ENCODE measurements around the gene EYS.

Gene EYS

GRCh38 chr6:65280060-65280459 lies 427.0 kb downstream of the EYS start:
- Histone ChIP-seq H3K9ac (ENCODE audit: low read depth in 1 of 2, low read length in 2 of 2) (no peak overlapping the region), H3K4me1 (ENCODE audit: control insufficient read depth in 1 of 2, insufficient read depth in 2 of 2, low read length in 2 of 2) (no peaks in the 10 kb centered on the region), H3K4me3 (ENCODE audit: low read depth in 1 of 2, low read length in 2 of 2) (no peak overlapping the region), H3K36me3 (ENCODE audit: control insufficient read depth in 1 of 2, insufficient read depth in 2 of 2, low read length in 2 of 2) (no peaks in the 10 kb centered on the region), H3K27me3 (ENCODE audit: control insufficient read depth in 1 of 2, insufficient read depth in 2 of 2, low read length in 2 of 2) (no peaks in the 10 kb centered on the region), H3K27ac (ENCODE audit: low read depth, low read length) (no peak overlapping the region), H3K9me3 (ENCODE audit: control insufficient read depth in 1 of 2, low read length in 2 of 2) (no peaks in the 10 kb centered on the region)

GRCh38 chr6:65262241-65262640 lies 444.8 kb downstream of the EYS start:
- Histone ChIP-seq H3K9ac (ENCODE audit: low read depth in 1 of 2, low read length in 2 of 2) (no peak overlapping the region), H3K27me3 (ENCODE audit: control insufficient read depth in 1 of 2, insufficient read depth in 2 of 2, low read length in 2 of 2) (no peaks in the 10 kb centered on the region), H3K4me3 (ENCODE audit: low read depth in 1 of 2, low read length in 2 of 2) (no peak overlapping the region), H3K27ac (ENCODE audit: low read depth, low read length) (no peak overlapping the region), H3K36me3 (ENCODE audit: control insufficient read depth in 1 of 2, insufficient read depth in 2 of 2, low read length in 2 of 2) (no peaks in the 10 kb centered on the region), H3K9me3 (ENCODE audit: control insufficient read depth in 1 of 2, low read length in 2 of 2) (no peaks in the 10 kb centered on the region), H3K4me1 (ENCODE audit: control insufficient read depth in 1 of 2, insufficient read depth in 2 of 2, low read length in 2 of 2) (no peaks in the 10 kb centered on the region)

DNA sequence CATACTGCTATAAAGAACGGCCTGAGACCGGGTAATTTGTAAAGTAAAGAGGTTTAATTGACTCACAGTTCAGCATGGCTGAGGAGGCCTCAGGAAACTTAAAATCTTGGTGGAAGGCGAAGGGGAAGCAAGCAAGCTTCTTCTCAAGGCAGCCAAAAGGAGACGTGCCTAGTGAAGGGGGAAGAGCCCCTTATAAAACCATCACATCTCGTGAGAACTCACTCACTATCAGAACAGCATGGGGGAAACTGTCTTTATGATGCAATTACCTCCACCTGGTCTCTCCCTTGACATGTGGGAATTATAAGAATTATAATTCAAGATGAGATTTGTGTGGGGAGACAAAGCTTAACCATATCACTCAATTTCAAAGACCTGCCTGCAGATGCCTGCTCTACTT lies 447.0 kb downstream of the EYS start:
- H3K27ac ChIP-seq (ENCODE audit: low read depth, low read length), result no peak overlapping the region
- no peak overlapping the region for H3K4me3 ChIP-seq (ENCODE audit: low read depth in 1 of 2, low read length in 2 of 2)
- H3K36me3 ChIP-seq (ENCODE audit: control insufficient read depth in 1 of 2, insufficient read depth in 2 of 2, low read length in 2 of 2), result no peaks in the 10 kb centered on the region
- no peaks in the 10 kb centered on the region for H3K27me3 ChIP-seq (ENCODE audit: control insufficient read depth in 1 of 2, insufficient read depth in 2 of 2, low read length in 2 of 2)
- no peaks in the 10 kb centered on the region for H3K9me3 ChIP-seq (ENCODE audit: control insufficient read depth in 1 of 2, low read length in 2 of 2)
- H3K9ac ChIP-seq (ENCODE audit: low read depth in 1 of 2, low read length in 2 of 2), result no peak overlapping the region
- H3K4me1 ChIP-seq (ENCODE audit: control insufficient read depth in 1 of 2, insufficient read depth in 2 of 2, low read length in 2 of 2), result no peaks in the 10 kb centered on the region

GRCh38 chr6:65259059-65259458 lies 448.0 kb downstream of the EYS start:
- Histone ChIP-seq H3K27ac (ENCODE audit: low read depth, low read length) (no peak overlapping the region), H3K36me3 (ENCODE audit: control insufficient read depth in 1 of 2, insufficient read depth in 2 of 2, low read length in 2 of 2) (no peaks in the 10 kb centered on the region), H3K9ac (ENCODE audit: low read depth in 1 of 2, low read length in 2 of 2) (no peak overlapping the region), H3K27me3 (ENCODE audit: control insufficient read depth in 1 of 2, insufficient read depth in 2 of 2, low read length in 2 of 2) (no peaks in the 10 kb centered on the region), H3K9me3 (ENCODE audit: control insufficient read depth in 1 of 2, low read length in 2 of 2) (no peaks in the 10 kb centered on the region), H3K4me1 (ENCODE audit: control insufficient read depth in 1 of 2, insufficient read depth in 2 of 2, low read length in 2 of 2) (no peaks in the 10 kb centered on the region), H3K4me3 (ENCODE audit: low read depth in 1 of 2, low read length in 2 of 2) (no peak overlapping the region)

- Histone ChIP-seq H3K36me3 (ENCODE audit: control insufficient read depth in 1 of 2, insufficient read depth in 2 of 2, low read length in 2 of 2) (no peaks in the 10 kb centered on the region), H3K27me3 (ENCODE audit: control insufficient read depth in 1 of 2, insufficient read depth in 2 of 2, low read length in 2 of 2) (no peaks in the 10 kb centered on the region), H3K4me1 (ENCODE audit: control insufficient read depth in 1 of 2, insufficient read depth in 2 of 2, low read length in 2 of 2) (no peaks in the 10 kb centered on the region), H3K9ac (ENCODE audit: low read depth in 1 of 2, low read length in 2 of 2) (no peak overlapping the region), H3K27ac (ENCODE audit: low read depth, low read length) (no peak overlapping the region), H3K4me3 (ENCODE audit: low read depth in 1 of 2, low read length in 2 of 2) (no peak overlapping the region), H3K9me3 (ENCODE audit: control insufficient read depth in 1 of 2, low read length in 2 of 2) (no peaks in the 10 kb centered on the region)
Observed at GRCh38 chr6:65253041-65253440, 454.0 kb downstream of the EYS start.

GRCh38 chr6:65248101-65248610 lies 458.9 kb downstream of the EYS start:
- H3K9ac ChIP-seq (ENCODE audit: low read depth in 1 of 2, low read length in 2 of 2), result no peak overlapping the region
- no peaks in the 10 kb centered on the region for H3K27me3 ChIP-seq (ENCODE audit: control insufficient read depth in 1 of 2, insufficient read depth in 2 of 2, low read length in 2 of 2)

GRCh38 chr6:65231616-65232015 lies 475.4 kb downstream of the EYS start:
- no peak overlapping the region for H3K4me3 ChIP-seq (ENCODE audit: low read depth in 1 of 2, low read length in 2 of 2)

More at GRCh38 chr6:65248101-65248610, 458.9 kb downstream of the EYS start:
- Histone ChIP-seq H3K4me3 (ENCODE audit: low read depth in 1 of 2, low read length in 2 of 2) (no peak overlapping the region), H3K36me3 (ENCODE audit: control insufficient read depth in 1 of 2, insufficient read depth in 2 of 2, low read length in 2 of 2) (no peaks in the 10 kb centered on the region), H3K27ac (ENCODE audit: low read depth, low read length) (no peak overlapping the region), H3K9me3 (ENCODE audit: control insufficient read depth in 1 of 2, low read length in 2 of 2) (peaks cover 0 to 3% of the 10 kb centered on the region in 2 donors), H3K4me1 (ENCODE audit: control insufficient read depth in 1 of 2, insufficient read depth in 2 of 2, low read length in 2 of 2) (no peaks in the 10 kb centered on the region)

GRCh38 chr6:65229825-65230224 lies 477.2 kb downstream of the EYS start:
- Histone ChIP-seq H3K27me3 (ENCODE audit: control insufficient read depth in 1 of 2, insufficient read depth in 2 of 2, low read length in 2 of 2) (no peaks in the 10 kb centered on the region), H3K4me1 (ENCODE audit: control insufficient read depth in 1 of 2, insufficient read depth in 2 of 2, low read length in 2 of 2) (no peaks in the 10 kb centered on the region), H3K36me3 (ENCODE audit: control insufficient read depth in 1 of 2, insufficient read depth in 2 of 2, low read length in 2 of 2) (no peaks in the 10 kb centered on the region), H3K4me3 (ENCODE audit: low read depth in 1 of 2, low read length in 2 of 2) (no peak overlapping the region), H3K27ac (ENCODE audit: low read depth, low read length) (no peak overlapping the region), H3K9me3 (ENCODE audit: control insufficient read depth in 1 of 2, low read length in 2 of 2) (peaks cover 2 to 8% of the 10 kb centered on the region in 2 donors), H3K9ac (ENCODE audit: low read depth in 1 of 2, low read length in 2 of 2) (no peak overlapping the region)

More at GRCh38 chr6:65231616-65232015, 475.4 kb downstream of the EYS start:
- H3K4me1 ChIP-seq (ENCODE audit: control insufficient read depth in 1 of 2, insufficient read depth in 2 of 2, low read length in 2 of 2), result no peaks in the 10 kb centered on the region
- no peak overlapping the region for H3K9ac ChIP-seq (ENCODE audit: low read depth in 1 of 2, low read length in 2 of 2)
- H3K27ac ChIP-seq (ENCODE audit: low read depth, low read length), result no peak overlapping the region
- H3K9me3 ChIP-seq (ENCODE audit: control insufficient read depth in 1 of 2, low read length in 2 of 2), result peaks cover 0 to 8% of the 10 kb centered on the region in 2 donors
- H3K27me3 ChIP-seq (ENCODE audit: control insufficient read depth in 1 of 2, insufficient read depth in 2 of 2, low read length in 2 of 2), result no peaks in the 10 kb centered on the region
- H3K36me3 ChIP-seq (ENCODE audit: control insufficient read depth in 1 of 2, insufficient read depth in 2 of 2, low read length in 2 of 2), result no peaks in the 10 kb centered on the region

DNA sequence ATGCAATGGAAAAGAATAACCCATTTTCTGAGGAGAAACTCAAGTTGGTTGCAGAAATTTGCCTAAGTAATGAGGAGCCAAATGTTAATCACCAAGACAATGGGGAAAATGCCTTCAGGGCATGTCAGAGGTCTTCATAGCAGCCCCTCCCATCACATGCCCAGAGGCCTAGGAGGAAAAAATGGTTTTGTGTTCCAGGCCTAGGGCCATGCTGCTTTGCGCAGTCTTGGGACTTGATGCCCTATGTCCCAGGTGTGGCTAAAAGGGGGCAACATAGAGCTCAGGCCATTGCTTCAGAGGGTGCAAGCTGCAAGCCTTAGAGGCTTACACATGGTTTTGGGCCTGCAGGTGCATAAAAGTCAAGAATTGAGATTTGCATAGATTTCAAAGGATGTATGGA lies 485.9 kb downstream of the EYS start:
- no peak overlapping the region for H3K9ac ChIP-seq (ENCODE audit: low read depth in 1 of 2, low read length in 2 of 2)
- H3K27ac ChIP-seq (ENCODE audit: low read depth, low read length), result no peak overlapping the region
- H3K9me3 ChIP-seq (ENCODE audit: control insufficient read depth in 1 of 2, low read length in 2 of 2), result peaks cover 16 to 20% of the 10 kb centered on the region in 2 donors
- no peaks in the 10 kb centered on the region for H3K27me3 ChIP-seq (ENCODE audit: control insufficient read depth in 1 of 2, insufficient read depth in 2 of 2, low read length in 2 of 2)
- no peak overlapping the region for H3K4me3 ChIP-seq (ENCODE audit: low read depth in 1 of 2, low read length in 2 of 2)
- no peaks in the 10 kb centered on the region for H3K4me1 ChIP-seq (ENCODE audit: control insufficient read depth in 1 of 2, insufficient read depth in 2 of 2, low read length in 2 of 2)
- H3K36me3 ChIP-seq (ENCODE audit: control insufficient read depth in 1 of 2, insufficient read depth in 2 of 2, low read length in 2 of 2), result no peaks in the 10 kb centered on the region

DNA sequence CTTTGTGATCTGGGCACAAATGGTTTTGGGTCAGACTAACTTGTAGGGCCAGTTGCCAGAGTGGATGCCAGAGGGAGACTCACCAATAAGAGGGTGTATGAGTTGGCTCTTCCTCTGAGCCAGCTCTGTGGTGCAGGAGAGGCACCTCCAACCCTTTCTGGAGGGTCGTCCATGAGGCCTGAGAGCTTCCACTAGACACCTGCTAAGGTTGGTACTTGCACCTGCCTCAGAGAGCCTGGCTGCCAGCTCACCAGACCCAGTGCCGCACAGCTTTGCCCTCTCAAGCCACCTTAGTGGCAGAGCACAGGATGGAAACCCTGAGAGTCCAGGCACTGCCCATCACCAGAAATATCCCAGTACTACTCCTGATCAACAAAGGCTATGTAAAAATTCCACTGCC lies 504.3 kb downstream of the EYS start:
- Histone ChIP-seq H3K4me1 (ENCODE audit: control insufficient read depth in 1 of 2, insufficient read depth in 2 of 2, low read length in 2 of 2) (no peaks in the 10 kb centered on the region), H3K9ac (ENCODE audit: low read depth in 1 of 2, low read length in 2 of 2) (no peak overlapping the region), H3K27ac (ENCODE audit: low read depth, low read length) (no peak overlapping the region)

DNA sequence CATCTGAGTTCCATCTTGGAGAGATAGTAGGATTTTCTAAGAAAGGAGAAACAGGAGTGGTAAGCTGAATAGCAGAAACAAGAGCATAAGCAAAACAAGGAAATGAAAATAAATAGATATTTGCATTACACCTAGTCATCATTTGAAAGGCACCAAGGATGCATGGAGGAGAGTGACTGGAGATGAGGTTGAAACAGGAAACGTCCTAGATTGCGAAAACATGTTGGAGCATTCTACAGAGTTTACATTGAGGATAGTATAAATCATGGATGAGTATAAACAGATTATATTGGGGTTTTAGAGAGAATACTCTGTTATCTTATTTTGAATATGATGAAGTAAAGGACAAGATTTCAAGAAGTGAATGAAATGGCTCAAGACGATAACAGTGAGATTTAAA lies 507.3 kb downstream of the EYS start:
- Histone ChIP-seq H3K9me3 (ENCODE audit: control insufficient read depth in 1 of 2, low read length in 2 of 2) (peaks cover 10 to 21% of the 10 kb centered on the region in 2 donors), H3K36me3 (ENCODE audit: control insufficient read depth in 1 of 2, insufficient read depth in 2 of 2, low read length in 2 of 2) (no peaks in the 10 kb centered on the region), H3K4me1 (ENCODE audit: control insufficient read depth in 1 of 2, insufficient read depth in 2 of 2, low read length in 2 of 2) (no peaks in the 10 kb centered on the region), H3K27ac (ENCODE audit: low read depth, low read length) (no peak overlapping the region), H3K27me3 (ENCODE audit: control insufficient read depth in 1 of 2, insufficient read depth in 2 of 2, low read length in 2 of 2) (no peaks in the 10 kb centered on the region), H3K4me3 (ENCODE audit: low read depth in 1 of 2, low read length in 2 of 2) (no peak overlapping the region), H3K9ac (ENCODE audit: low read depth in 1 of 2, low read length in 2 of 2) (no peak overlapping the region)

More for the DNA sequence above, 504.3 kb downstream of the EYS start:
- Histone ChIP-seq H3K27me3 (ENCODE audit: control insufficient read depth in 1 of 2, insufficient read depth in 2 of 2, low read length in 2 of 2) (no peaks in the 10 kb centered on the region), H3K36me3 (ENCODE audit: control insufficient read depth in 1 of 2, insufficient read depth in 2 of 2, low read length in 2 of 2) (no peaks in the 10 kb centered on the region), H3K4me3 (ENCODE audit: low read depth in 1 of 2, low read length in 2 of 2) (no peak overlapping the region), H3K9me3 (ENCODE audit: control insufficient read depth in 1 of 2, low read length in 2 of 2) (peaks cover 20 to 21% of the 10 kb centered on the region in 2 donors)
